GM18520 (cell line): ENCODE results near the gene HERC6.
"Not testable (repeated sequence)": the region's sequence is repeated elsewhere in the genome, so short reads cannot be mapped to it uniquely, and the experiment has no call there.

ENCODE experiments used
- ATAC-seq: cut with Tn5 transposase; IDR thresholded peaks from one replicate; pipeline ENCODE4 v1.9.1; 2021; ENCODE audit not compliant: unreplicated experiment

The HERC6 gene

DNA sequence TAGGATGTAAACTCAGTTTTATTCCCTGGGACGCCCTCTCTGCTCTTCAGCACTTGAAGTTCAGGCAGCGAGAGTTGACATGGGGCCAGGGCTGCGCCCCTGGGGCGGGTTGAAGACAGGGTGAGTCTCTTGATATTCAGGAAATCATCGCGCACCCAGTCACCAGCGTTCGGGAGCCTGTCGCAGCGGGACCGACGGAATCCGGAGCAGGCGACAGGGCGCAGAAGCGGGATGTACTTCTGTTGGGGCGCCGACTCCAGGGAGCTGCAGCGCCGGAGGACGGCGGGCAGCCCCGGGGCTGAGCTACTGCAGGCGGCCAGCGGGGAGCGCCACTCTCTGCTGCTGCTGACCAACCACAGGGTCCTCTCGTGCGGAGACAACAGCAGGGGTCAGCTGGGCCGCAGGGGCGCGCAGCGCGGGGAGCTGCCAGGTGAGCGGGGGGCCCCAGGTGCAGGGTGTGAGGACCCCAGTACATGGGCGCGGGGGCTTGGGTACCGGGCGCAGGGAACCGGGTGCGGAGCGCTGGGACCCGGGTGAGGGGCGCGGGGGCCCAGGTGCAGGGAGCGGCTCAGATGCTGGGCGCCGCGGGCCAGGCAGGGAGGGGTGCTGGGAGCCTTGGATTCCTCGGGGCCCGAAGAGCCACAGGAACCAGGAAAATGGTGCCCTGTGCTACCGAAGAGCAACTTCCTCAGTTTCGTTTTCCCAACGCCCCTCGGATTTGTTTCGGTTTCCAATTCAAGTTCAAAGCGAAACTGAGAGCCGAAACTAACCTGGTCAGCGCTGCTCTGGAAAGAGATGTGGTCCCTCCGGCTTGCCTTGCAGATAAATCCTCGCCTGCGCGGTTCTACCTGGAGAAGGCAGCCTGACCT, at the start of gene HERC6:
Gene HERC6 (plus strand): TSS at position 162 of the 869 bp plus-strand sequence. CDS start 70 bp downstream, at position 232.
- ATAC-seq: peak; percentile 44

DNA sequence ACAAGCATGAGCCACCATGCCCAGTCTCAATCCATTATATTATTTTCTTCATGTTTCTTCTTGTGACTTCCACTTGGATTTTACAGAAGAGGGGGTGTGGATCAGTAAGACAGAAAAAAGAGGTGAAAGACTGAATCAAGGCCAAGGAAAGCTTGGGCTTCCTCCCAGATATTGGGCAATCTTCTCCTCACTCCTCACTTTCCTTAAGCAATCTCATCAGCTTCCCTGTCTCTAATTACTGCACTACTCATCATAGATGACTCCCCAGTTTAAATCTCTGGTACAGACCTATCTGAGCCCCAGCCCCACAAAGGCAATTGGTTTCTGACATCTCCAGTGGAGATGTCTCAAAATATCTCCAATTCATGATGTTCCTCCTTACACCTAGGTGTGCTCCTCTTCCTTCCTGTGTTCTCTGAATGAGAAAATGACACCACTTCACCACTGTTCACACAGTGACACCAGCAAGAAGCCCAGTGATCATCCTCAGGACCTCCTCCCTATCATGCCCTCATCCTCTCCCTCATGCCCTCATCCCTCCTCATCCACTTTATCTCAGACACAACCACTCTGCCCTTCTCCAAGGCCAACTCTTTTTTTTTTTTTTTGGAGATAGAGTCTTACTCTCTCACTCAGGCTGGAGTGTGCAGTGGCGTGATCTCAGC, 44.8 kb upstream of the HERC6 start:
- ATAC-seq: no peak

DNA sequence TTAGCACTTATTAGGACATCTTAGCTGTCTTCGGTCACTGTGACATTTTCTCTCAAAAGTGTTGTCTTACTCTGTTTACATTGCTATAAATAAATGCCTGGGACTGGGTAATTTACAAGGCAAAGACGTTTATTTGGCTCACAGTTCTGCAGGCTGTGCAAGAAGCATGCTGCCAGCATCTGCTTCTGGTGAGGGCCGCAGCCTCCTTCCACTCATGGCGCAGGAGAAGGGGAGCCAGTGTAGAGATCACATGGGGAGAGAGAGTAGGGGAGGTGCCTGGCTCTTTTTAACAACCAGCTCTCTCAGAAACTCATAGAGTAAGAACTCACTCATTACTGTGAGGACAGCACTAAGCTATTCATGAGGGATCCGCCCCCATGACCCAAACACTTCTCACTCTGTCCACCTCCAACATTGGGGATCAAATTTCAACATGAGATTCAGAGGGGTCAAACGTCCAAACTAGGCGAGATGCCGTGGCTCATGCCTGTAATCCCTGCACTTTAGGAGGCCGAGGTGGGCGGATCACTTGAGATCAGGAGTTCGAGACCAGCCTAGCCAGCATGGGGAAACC, 43.5 kb upstream of the HERC6 start:
- ATAC-seq: no peak

DNA sequence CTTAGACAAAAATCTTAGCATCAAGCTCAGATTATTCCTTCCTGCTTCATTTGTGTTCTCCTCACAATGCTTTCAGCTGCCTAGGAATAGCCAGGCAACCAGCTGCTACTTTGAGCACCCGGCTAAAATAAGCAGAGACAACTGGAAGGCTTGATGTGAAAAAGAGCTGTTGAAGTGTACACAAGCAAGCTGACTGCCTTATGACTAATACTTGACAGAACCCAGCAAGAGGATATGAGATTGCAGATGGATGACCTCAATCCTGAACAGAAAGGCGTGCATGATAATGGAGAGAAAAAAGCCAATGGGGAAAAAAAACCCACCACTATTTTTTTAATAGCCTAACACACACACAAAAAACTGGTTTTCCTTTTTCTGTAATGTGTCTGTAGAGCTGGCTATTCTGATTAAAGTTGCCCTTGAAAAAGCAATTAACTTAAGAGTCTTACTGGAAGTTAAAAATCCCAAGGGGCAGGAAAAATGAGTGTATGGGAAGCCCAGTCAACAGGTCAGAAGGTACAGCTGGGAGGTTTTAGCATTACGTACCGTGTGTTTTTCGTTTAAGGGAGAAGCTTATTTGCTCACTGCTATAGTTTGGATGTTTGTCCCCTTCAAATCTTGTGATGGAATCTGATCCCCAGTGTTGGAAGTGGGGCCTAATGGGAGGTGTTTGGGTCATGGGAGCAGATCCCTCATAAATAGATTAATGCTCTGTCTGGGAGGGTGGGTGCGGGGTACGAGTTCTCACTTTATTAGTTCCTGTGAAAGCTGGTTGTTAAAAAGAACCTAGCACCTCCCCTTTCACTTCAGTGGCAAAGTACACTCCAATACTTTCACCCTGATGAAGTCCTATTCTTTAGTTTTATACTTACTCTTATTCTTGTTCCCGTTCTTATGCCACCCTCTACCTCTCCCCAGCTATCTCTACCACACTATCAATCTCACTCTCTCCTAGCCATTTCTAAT, 37.1 kb upstream of the HERC6 start:
- no peak for ATAC-seq

DNA sequence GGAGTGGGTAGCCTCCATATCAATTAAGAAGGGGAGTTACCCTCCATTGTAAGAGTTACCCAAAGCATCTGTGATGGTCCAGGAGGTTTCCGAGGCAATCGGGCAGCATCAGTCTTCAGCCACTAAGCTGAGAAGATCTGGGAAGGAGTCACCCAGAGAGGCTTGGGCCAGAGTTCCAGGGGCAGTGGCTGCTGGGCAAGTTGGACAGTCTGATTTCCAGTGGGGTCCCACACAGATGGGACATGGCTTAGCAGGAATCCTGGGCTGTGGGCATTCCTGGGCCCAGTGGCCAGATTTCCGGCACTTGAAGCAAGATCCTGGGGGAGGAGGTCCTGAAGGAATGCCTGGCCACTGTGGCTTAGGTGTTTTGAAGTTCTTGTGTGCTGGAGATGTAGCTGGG, 31.8 kb upstream of the HERC6 start:
- ATAC-seq: not testable (repeated sequence)

DNA sequence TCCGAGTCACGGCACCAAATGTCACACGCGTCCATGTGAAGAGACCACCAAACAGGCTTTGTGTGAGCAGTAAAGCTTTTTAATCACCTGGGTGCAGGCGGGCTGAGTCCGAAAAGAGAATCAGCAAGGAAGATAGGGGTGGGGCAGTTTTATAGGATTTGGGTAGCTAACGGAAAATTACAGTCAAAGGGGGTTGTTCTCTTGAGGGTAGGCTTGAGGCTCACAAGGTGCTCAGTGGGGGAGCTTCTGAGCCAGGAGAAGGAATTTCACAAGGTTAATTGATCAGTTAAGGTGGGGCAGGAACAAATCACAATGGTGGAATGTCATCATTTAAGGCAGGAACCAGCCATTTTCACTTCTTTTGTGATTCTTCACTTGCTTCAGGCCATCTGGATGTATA, 29.9 kb upstream of the HERC6 start:
- not testable (repeated sequence) for ATAC-seq

DNA sequence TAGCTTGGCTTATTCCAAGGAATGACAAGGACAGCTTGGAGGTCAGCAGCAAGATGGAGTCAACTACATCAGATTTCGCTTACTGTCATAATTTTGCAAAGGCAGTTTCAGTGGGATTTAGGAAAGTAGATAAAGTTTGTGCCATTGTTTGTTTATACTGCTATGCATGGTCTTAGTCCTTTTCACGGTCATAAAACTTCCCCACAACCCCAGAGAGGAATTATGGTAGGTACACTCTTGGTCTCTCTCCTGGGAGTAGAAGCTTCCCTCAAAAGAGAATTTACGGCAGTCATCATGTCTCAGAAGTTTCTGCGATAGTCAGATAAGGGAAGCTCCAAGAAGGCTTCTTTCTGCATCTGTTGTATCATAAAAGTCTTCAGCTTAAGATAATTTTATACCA, 27.9 kb upstream of the HERC6 start:
- ATAC-seq: no peak

DNA sequence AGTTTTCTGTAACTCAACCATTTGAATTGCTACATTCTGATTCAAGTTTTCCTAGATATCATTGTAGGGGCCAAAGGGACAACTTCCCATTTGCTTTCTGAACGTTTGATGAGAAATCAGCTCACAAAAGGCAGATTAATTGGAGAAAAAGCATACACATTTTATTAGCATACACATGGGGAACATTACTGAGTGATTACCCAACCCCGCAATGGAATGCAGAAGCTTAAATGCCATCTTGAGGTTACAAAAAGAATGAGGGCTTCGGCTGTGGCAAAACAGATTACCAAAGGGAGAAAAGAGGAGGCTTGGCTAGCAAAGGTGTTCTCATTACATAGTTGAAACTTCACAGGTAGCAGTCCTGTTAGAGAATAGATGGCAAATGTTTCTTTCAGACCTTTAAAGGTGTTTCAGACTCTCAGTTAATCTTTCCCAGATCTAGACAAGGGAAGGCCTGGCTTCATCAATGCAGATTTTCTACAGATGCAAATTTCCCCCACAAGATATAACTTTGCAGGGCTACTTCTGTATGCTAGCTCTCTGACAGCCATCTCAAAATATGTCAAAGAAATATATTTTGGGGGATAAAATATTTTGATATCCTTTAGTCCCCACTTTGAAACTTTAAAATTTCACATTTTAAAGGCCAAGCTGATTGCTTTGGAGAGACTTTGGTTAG, 26.5 kb upstream of the HERC6 start:
- no peak for ATAC-seq

DNA sequence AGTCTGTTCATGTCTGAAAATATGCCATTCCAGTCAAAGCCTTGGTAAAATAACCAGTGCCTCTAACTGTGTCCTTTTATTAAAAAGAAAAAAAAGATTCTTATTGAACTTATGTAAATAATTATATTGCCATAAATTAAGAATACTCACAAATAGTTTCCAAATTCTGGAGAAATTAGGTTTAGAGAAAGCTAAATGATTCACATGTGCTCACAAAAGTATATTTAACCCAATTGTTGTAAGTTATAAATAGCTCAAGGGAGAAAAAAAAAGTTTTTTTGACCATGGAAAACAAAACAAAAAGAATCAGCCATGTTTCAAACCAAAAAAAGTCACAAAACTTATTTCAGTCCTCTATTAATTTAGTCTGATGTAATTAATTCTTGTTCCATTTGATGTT, 25.3 kb upstream of the HERC6 start:
- no peak for ATAC-seq

DNA sequence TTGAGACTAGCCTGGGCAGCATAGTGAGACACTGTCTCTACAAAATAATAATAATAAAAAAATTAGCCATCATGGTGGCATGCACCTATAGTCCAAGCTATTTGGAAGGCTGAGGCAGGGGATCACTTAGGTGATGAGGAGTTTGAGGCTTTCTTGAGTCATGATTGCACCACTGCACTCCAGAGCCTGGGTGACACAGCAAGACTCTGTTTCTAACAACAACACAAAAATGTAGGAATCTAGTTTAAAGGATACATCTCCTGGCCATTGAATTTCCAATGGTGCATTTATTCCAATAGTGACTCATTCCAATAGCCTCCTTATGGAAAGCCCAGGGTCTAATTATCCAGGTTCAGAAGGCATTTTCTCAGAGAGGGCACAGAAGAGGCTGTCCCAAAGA, 21.9 kb upstream of the HERC6 start:
- no peak for ATAC-seq

DNA sequence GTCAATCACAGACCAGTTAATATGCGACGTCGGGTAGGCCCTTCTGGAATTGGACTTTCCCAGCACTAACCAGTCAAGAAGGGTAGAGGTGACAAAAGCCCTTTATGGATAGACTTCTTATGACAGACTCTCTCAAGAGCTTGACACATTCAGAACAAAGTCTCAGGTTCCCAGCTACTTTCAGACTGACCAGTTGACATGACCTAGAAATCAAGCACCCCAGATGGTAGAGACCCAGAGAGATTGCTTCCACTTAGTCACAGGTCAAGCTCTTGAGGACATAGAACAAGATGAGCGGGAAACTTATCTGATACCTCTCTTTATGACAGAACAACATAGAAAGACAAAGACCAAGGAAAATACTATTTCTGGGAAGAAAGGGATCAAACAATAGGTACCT, 21.4 kb upstream of the HERC6 start:
- no peak for ATAC-seq

DNA sequence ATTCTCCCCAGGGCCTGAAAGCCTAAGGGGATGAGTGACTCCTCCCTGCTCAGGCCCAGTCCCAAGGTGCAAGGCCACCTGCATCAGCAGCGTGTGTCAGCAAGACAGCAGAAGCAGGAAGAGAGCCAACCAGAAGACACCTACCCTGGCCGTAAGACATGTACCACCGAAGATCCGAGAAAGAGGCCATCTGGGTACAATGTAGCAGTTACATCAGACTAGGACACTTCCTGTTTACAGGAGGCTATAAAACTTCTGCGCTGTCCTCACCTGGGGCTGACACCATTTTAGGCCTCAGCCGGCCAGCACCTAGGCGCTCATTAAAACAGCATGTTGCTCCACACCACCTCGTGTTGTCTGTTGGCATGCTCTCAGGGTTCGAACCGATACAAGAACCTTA, 19.1 kb upstream of the HERC6 start:
- ATAC-seq: no peak

DNA sequence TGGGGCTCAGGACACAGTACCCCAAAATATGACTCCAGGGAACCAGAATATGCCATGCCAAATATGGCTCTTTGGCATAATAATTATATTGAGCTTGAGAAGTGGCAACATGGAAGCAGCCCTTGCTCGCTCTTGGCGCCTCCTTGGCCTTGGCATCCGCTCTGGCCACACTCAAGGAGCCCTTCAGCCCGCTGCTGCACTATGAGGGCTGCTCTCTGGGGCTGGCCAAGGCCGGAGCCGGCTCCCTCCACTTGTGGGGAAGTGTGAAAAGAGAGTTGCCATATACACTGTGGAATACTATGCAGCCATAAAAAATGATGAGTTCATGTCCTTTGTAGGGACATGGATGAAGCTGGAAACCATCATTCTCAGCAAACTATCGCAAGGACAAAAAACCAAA, 18.4 kb upstream of the HERC6 start:
- no peak for ATAC-seq

DNA sequence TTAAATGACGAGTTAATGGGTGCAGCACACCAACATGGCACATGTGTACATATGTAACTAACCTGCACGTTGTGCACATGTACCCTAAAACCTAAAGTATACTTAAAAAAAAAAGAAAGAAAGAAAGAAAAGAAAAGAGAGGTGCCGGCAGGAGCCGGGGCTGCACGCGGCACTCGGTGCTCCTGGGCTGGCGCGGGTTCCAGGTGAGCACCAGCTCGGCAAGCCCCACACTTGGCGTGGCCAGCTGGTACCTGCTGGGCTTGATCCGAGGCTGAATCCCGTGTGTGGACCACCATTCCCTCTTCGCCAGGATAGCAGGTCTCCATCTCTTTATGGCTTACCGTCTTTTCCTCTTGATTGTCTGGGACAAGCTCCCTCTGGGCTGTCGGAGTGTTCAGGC, 17.9 kb upstream of the HERC6 start:
- ATAC-seq: no peak

DNA sequence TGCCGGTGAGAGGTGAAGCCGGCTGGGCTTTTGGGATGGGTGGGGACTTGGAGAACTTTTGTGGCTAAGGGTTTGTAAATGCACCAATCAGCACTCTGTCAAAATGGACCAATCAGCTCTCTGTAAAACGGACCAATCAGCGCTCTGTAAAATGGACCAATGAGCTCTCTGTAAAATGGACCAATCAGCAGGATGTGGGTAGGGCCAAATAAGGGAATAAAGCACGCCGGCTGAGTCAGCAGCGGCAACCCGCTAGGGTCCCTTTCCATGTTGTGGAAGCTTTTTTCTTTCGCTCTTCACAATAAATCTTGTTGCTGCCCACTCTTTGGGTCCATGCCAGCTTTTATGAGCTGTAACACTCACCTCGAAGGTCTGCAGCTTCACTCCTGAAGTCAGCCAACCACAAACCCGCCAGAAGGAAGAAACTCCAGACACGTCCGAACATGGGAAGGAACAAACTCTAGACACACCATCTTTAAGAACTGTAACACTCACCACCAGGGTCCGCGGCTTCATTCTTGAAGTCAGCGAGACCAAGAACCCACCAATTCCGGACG, 17.4 kb upstream of the HERC6 start:
- not testable (repeated sequence) for ATAC-seq

DNA sequence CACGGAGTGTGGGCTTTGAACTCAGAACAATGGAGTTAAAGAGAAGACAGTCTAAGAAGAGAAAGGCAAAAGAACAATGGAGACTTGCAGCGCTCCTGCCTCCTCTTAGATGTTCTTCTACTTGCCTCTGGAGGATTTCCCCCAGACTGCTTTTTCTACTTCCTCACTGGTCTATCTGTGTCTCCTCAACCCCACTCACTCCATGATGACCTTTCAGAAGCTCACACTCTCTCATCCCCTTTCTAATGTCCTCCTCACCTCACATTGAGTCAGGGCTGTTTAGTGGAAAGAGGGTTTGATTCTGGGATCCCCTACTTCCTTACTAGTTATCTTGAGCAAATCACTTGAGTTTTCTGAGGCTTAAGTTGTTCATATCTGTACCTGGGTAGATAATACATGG, 12.2 kb upstream of the HERC6 start:
- ATAC-seq: no peak

DNA sequence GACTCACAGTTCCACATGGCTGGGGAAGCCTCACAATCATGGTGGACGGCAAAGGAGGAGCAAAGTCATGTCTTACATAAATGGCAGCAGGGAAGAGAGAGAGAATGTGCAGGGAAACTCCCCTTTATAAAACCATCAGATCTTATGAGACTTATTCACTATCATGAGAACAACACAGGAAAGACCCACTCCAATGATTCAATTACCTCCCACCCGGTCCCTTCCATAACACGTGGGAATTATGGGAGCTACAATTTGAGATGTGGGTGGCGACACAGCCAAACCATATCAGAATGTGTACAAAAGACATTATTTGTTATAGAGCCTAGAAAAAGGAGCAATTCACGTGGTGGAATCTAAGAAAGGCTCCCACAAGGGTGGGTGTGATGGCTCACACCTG, 10.8 kb upstream of the HERC6 start:
- ATAC-seq: no peak

DNA sequence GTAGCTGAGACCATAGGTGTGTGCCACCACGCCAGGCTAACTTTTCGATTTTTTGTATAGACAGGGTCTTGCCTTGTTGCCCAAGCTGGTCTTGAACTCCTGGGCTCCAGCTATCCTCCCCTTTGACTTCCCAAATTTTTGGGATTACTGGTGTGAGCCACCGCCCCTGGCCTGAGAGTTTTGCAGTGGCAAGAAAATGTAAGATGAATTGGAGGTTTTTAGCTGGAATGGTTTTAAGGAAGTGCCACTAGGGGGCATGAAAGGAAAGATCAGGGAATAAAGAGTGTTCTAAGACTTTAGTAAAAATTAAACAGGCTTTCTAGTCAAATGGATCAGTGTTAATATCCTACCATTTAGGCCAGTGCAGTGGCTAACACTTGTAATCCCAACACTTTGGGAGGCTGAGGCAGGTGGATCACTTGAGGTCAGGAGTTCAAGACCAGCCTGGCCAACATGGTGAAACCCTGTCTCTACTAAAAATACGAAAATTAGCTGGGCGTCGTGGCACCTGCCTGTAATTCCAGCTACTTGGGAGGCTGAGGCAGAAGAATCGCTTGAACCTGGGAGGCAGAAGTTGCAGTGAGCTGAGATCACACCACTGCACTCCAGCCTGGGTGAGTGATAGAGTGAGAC, 9.4 kb upstream of the HERC6 start:
- ATAC-seq: not testable (repeated sequence)

DNA sequence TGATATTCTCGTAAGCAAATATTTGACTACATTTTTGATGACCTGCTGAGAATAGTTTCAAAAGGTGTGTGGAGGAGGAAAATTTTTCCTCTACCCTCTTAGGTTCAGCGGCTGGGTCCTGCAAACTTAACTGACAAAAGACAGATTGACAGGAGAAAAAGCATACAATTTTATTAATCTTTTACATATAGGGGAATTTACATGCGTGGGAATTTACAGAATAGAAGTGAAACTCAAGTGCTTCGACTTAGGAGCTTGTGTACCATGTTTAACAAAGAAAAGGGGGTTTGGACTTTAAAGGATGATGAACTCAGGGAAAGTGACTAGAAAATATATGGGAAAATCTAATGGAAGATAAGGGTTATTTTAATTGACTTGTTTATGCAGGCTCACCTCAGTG, 2.5 kb downstream of the HERC6 start:
- ATAC-seq: no peak

DNA sequence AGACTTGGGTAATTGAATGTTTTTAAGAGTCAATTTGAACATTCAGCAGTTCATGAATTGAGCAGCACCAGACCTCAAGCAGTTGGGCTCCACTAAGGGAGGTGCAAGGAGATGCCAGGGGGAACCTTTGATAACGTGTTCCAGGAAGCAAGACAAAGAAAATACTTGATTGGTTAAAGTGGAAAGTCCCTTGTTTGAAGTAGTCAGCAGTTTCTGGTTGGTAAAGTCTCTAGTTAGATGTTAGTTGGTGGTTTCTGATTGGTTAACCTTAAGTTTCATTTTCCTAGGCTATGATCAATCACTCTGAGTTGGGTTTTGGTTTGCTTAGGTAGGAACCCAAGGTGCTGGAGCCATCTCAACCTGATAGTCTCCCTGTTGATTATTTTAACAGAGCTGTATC, 4.0 kb downstream of the HERC6 start:
- peak; percentile 79 for ATAC-seq
